DND-41 (cell line): ENCODE data around the gene REP15.

Source experiments
- CTCF ChIP-seq: IDR thresholded peaks from 2 replicates; pipeline ENCODE4 v1.5.1; 2012; ENCODE audit warnings: borderline replicate concordance, low read length, moderate library complexity, mild to moderate bottlenecking; ENCODE audit not compliant: poor library complexity, severe bottlenecking; ENCODE audit errors: extremely low read depth
- EZH2 ChIP-seq: IDR thresholded peaks from 3 replicates; pipeline ENCODE4 v1.6.1; 2012; ENCODE audit warnings: borderline replicate concordance, low read depth, mild to moderate bottlenecking, moderate library complexity, low read length, inconsistent platforms; ENCODE audit not compliant: severe bottlenecking

DNA sequence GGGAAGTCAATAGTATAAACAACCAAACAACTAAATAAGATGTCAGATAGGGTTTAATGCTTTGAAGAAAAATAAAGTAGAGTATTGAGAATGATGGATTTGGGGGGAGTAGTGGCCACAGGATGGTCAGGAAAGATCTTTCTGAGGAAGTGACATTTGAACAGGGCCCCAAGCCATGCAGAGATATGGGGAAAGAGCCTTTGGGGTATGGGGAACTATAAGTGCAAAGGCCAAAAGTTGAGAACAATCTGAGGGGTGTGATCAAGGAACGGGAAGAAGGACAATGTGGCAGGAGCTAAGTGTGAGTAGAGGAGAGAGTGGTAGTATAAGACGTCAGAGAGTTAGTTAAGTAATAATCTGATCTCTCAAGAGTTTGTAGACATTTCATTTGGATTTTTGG, 15.7 kb downstream of the REP15 start:
- TF ChIP-seq EZH2 (no peak), CTCF (no peak)
